Measurements from ENCODE around the gene PSTPIP1.

PSTPIP1 gene

GRCh38 chr15:77064063-77064462, 69.1 kb downstream of the PSTPIP1 start:
- no peak overlapping the region for H3K27ac ChIP-seq
- no peak for TF ChIP-seq ZFX (IDR thresholded peaks at IDR 0.05; ENCODE audit: borderline replicate concordance)
- TF ChIP-seq CTCF (IDR thresholded peaks at IDR 0.05): no peak

GRCh38 chr15:77064539-77065308, 69.8 kb downstream of the PSTPIP1 start:
- no peak for TF ChIP-seq ZFX (IDR thresholded peaks at IDR 0.05; ENCODE audit: borderline replicate concordance)
- TF ChIP-seq CTCF (IDR thresholded peaks at IDR 0.05): no peak
- no peak overlapping the region for H3K27ac ChIP-seq

- TF ChIP-seq CTCF (IDR thresholded peaks at IDR 0.05) (no peak), ZFX (IDR thresholded peaks at IDR 0.05; ENCODE audit: borderline replicate concordance) (no peak)
- peak overlapping the region; percentile 85 for H3K27ac ChIP-seq
Observed at GRCh38 chr15:77066971-77067690, 72.2 kb downstream of the PSTPIP1 start.

- peak overlapping the region; percentile 85 for H3K27ac ChIP-seq
- no peak for TF ChIP-seq ZFX (IDR thresholded peaks at IDR 0.05; ENCODE audit: borderline replicate concordance)
- TF ChIP-seq CTCF (IDR thresholded peaks at IDR 0.05): no peak
Observed at GRCh38 chr15:77067691-77068367, 72.9 kb downstream of the PSTPIP1 start.

GRCh38 chr15:77068633-77069032, 73.7 kb downstream of the PSTPIP1 start:
- TF ChIP-seq CTCF (IDR thresholded peaks at IDR 0.05): no peak
- TF ChIP-seq ZFX (IDR thresholded peaks at IDR 0.05; ENCODE audit: borderline replicate concordance): no peak
- peak overlapping the region; percentile 85 for H3K27ac ChIP-seq

GRCh38 chr15:77069521-77070121, 74.7 kb downstream of the PSTPIP1 start:
- TF ChIP-seq ZFX (IDR thresholded peaks at IDR 0.05; ENCODE audit: borderline replicate concordance) (no peak), CTCF (IDR thresholded peaks at IDR 0.05) (no peak)
- H3K27ac ChIP-seq: peak overlapping the region; percentile 85
